ENCODE measurements around the gene TRIP6.

Gene TRIP6

DNA sequence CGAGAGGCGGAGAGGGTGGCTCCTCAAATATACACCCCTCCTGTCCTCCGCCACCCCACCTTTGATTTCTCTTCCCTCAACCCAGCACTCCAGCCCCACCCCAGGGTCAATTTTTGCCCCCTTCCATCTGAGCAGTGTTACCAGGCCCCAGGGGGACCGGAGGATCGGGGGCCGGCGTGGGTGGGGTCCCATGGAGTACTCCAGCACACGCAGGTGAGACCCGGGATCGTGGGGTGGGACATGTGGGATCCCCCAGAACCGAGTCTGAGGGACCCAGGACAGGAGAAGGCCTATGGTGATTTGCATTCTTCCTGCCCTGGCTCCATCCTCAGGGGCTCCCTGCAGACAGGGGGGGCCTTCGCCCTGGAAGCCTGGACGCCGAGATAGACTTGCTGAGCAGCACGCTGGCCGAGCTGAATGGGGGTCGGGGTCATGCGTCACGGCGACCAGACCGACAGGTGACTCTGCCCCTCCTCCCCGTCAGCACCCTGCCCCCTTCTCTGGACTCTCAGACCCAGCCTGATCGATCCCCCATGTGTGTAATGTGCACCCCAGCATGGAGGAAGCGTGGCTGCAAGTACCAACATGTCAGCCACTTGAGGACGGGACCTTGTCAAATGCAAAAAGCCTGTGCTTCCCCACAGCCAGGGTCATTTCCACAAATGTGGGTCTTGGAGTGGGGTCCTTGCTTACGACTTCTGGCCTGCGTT lies 744 bp downstream of the TRIP6 start:
- DNase-seq: peak in 3 of 10 donors; percentile 21 to 85 (median 67)
- intact Hi-C loops (cut with DNase I): no loop called here

DNA sequence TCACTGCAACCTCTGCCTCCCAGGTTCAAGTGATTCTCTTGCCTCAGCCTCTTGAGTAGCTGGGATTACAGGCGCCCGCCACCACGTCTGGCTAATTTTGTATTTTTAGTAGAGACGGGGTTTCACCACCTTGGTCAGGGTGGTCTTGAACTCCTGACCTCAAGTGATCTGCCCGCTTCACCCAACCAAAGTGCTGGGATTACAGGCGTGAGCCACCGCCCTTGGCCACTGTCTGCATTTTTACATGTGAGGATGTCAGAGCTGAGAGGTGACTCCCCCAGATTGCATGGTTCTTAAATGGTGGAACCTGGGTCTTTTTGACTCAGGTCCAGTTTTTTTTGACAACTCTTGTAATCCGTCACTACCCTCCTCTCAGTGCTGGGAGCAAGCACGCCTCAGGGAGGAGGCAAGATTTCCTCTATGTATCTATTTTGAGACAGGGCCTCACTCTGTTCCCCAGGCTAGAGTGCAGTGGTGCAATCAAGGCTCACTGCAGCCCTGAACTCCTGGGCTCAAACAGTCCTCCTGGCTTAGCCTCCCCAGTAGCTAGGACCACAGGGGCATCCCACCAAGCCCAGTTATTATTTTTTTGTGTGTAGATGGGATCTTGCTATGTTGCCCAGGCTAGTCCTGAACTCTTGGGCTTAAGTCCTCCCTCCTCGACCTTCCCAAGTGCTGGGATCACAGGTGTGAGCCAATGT lies 6.6 kb downstream of the TRIP6 start:
- intact Hi-C loops (cut with DNase I): loop anchor here (2.0 kb wide), 1 partner anchor 15 kb away; the partner anchor contains the start of gene UFSP1
- DNase-seq: peak in 1 of 10 donors; percentile 54

DNA sequence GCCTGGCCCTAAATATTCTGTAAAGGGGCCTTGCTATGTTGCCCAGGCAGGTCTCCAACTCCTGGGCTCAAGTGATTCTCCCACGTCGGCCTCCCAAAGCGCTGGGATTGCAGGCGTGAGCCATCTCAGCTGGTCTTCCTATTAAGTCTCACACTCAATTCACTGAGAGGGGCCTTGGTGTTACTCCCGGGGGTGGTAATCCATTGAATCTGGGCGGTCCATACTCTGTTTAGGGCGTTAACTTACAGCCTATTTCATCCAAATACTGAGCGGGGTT lies 7.1 kb downstream of the TRIP6 start:
- DNase-seq: peak in 1 of 10 donors; percentile 56
- intact Hi-C loops (cut with DNase I): loop anchor here (2.0 kb wide), 1 partner anchor 15 kb away; the partner anchor contains the start of gene UFSP1

DNA sequence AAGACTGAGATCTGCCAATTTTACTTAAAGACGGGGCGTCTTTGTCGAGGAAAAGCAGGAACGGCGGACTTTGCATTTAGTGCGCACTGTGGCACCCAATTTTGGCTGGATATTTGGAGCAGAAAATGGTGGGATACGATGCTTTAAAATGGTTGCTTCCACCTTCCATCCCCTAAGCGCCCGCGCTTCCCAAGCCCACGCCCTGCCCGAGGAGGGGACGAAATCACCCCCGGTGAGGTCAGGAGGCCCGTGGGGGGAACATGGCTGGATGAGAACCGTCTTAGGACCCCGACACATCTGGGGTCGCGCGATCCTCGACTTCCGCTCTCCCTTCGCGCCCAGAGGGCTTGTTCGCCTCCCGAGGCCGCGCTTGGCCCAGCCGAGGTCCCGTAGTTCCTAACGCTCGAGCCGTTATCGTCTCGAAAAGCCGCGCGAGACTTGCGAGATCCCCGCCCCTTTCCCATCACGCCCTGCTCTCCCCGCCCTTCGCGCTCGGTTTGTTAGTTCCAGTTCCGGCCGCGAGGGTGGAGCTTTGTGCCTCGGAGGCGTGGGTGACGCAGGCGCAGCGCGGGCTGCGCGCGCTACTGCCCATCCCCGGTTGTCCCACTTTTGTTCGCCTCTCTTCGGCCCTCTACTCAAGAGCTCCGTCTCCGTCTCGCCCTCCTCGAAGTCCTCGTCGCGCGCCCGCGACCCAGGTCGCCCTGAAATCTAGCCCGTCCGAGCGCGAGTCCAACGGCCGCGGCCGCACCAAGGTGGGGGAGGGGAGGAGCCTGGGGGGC lies 7.6 kb downstream of the TRIP6 start, which contains the start of gene SRRT:
SRRT (plus strand) TSS at position 527 of the 779 bp plus-strand sequence. CDS start 488 bp downstream, outside the sequence.
- intact Hi-C loops (cut with DNase I): loop anchor here (2.0 kb wide), 1 partner anchor 14 kb away; the partner anchor contains the start of gene UFSP1

GRCh38 chr7:100875356-100875751 lies 8.2 kb downstream of the TRIP6 start:
- peak in 2 of 10 donors; percentile 72 to 81 for DNase-seq
- intact Hi-C loops (cut with DNase I): loop anchor here (2.0 kb wide), 1 partner anchor 13 kb away; the partner anchor contains the start of gene UFSP1

More for the DNA sequence above, 7.6 kb downstream of the TRIP6 start, which contains the start of gene SRRT:
- peak; percentile 98 to 100 (median 99) for DNase-seq

DNA sequence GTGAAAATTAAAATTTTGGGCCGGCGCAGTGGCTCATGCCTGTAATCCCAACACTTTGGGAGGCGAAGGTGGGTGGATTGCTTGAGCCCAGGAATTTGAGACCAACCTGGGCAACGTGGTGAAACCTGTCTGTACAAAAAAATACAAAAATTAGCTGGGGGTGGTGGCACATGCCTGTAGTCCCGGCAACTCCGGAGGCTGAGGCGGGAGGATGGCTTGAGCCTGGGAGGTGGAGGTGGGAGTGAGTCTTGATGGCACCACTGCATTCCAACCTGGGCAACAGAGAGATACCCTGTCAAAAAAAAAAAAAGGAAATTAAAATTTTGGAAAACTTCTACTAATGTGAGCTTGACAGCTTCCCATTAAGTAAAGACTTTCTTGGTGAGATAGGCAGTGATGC lies 10.8 kb downstream of the TRIP6 start:
- intact Hi-C loops (cut with DNase I): no loop called here
- DNase-seq: no peak

- intact Hi-C loops (cut with DNase I): no loop called here
- no peak for DNase-seq
Measured at GRCh38 chr7:100878685-100879084, 11.5 kb downstream of the TRIP6 start.

DNA sequence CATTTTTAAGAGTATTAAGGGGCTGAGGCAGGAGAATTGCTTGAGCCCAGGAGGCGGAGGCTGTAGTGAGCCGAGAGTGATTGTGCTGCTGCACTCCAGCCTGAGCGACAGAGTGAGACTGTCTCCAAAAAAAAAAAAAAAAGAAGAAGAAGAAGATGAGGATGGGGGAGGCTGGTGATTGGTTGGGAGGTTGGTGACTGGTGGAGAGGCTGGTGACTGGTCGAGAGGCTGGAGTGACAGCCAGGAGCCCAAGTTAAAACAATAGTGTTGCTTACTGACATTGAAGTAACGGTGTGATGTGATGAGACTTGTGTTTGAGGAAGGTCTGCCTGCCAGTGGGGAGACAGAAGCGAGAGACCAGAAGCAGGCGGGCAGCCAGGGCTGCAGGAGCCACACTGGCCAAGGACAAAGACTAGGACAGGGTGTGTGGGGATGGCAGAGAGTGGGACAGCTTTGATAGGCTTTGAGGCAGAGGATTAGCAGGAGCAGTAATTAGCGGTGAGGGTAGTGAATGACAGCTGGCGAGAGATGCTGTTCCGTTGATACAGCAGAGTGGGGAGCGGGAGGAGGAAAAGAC lies 12.6 kb downstream of the TRIP6 start:
- intact Hi-C loops (cut with DNase I): no loop called here

GRCh38 chr7:100880645-100881044 lies 13.5 kb downstream of the TRIP6 start:
- intact Hi-C loops (cut with DNase I): no loop called here
- peak in 1 of 10 donors; percentile 29 for DNase-seq

More for the DNA sequence above, 12.6 kb downstream of the TRIP6 start:
- peak in 1 of 10 donors; percentile 66 for DNase-seq

DNA sequence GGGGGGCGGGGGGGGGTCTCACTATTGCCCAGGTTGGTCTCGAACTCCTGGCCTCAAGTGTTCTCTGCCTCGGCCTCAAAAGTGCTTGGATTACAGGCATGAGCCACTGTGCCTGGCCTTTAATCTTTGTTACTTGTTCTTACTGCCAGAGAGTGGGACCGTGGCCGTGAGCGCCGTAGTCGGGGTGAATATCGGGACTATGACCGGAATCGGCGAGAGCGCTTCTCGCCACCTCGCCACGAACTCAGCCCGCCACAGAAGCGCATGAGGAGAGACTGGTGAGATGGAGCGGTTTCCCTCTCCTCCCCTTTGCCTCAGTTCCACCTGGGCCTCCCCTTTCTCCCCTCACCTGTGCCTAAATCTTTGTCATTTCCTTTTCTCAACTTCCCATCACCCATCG lies 13.9 kb downstream of the TRIP6 start:
- intact Hi-C loops (cut with DNase I): no loop called here
- peak in 1 of 10 donors; percentile 21 for DNase-seq

DNA sequence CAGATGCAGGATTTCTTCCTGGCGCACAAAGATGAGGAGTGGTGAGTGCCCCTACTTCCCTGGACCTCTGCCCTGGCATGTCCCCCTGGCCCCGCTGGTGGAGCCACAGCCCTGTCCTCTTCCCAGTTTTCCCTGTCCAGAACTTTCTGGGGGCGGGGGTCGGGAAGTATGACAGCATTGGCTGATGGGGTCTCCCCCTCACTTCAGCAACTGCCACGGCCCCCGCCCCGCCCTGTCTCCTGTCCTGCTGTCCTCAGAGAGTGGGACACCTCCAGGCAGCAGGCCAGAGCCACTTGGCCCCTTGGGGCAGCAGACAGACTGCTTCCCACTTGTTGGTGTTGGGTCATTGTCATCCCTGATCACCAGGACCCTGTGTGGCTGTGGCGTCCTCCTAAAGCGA lies 15.0 kb downstream of the TRIP6 start:
- DNase-seq: no peak
- intact Hi-C loops (cut with DNase I): no loop called here

GRCh38 chr7:100882785-100883526 lies 15.8 kb downstream of the TRIP6 start:
- peak in 2 of 10 donors; percentile 86 to 92 for DNase-seq
- intact Hi-C loops (cut with DNase I): no loop called here

- intact Hi-C loops (cut with DNase I): no loop called here
- DNase-seq: no peak
Measured at GRCh38 chr7:100884736-100885439, 17.7 kb downstream of the TRIP6 start.

GRCh38 chr7:100885440-100886141 lies 18.4 kb downstream of the TRIP6 start:
- intact Hi-C loops (cut with DNase I): no loop called here
- no peak for DNase-seq

DNA sequence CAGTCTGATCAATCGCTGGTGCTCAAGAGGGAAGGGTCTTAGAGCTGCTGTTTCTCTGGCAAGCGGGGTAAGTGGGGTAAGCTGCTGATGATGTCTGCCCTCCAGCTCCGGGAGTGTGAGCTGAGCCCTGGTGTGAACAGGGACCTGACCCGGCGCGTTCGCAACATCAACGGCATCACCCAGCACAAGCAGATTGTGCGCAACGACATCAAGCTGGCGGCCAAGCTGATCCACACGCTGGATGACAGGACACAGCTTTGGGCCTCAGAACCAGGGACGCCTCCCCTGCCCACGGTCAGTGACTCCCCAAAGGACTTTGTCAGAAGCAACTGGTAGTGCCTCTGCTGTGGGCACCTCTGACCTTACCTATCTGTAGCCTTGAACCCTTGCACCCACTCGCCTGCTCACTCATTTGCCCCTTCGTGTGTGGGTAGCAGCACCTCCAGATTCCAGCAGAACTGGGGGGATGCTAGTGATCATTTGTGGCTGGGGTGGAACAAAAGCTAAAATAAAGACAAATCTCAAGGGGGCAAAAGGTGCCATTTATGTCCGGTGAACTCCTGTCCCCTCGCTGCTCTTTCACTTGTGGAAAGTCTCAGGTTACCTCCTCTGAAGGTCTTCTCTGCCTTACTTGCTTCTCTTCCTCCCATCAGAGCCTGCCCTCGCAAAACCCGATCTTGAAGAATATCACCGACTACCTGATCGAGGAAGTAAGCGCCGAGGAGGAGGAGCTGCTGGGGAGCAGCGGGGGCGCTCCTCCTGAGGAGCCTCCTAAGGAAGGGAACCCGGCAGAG lies 19.2 kb downstream of the TRIP6 start:
- no peak for DNase-seq
- intact Hi-C loops (cut with DNase I): no loop called here

- intact Hi-C loops (cut with DNase I): no loop called here
Measured at GRCh38 chr7:100886936-100887515, 19.8 kb downstream of the TRIP6 start.

More at GRCh38 chr7:100886936-100887515, 19.8 kb downstream of the TRIP6 start:
- no peak for DNase-seq
